Mesendoderm (in vitro differentiated cells): ENCODE results near the gene LTBP4.

ENCODE experiments used
- DNase-seq: peaks from one replicate; pipeline ENCODE4 v3.0.0; 2013
- H2AK5ac ChIP-seq: 2 replicates; pipeline ENCODE4 v1.6.1; 2013; ENCODE audit warnings: low read length, inconsistent platforms
- H2BK120ac ChIP-seq: 2 replicates; pipeline ENCODE4 v1.6.1; 2013; ENCODE audit warnings: low read depth, mild to moderate bottlenecking, low read length, moderate library complexity, mixed read lengths
- H2BK15ac ChIP-seq: replicated peaks from 2 replicates; pipeline ENCODE4 v1.6.1; 2013; ENCODE audit warnings: low read depth, mild to moderate bottlenecking, moderate library complexity
- H2BK5ac ChIP-seq: 2 replicates; pipeline ENCODE4 v1.6.1; 2013; ENCODE audit warnings: low read length, inconsistent platforms
- H3K18ac ChIP-seq: 2 replicates; pipeline ENCODE4 v1.6.1; 2013; ENCODE audit warnings: mild to moderate bottlenecking, low read length, mixed read lengths
- H3K23ac ChIP-seq: one replicate; pipeline ENCODE4 v1.6.1; 2013; ENCODE audit warnings: low read length
- H3K27ac ChIP-seq: 2 replicates; pipeline ENCODE4 v1.5.1; 2013; ENCODE audit warnings: low read depth, mild to moderate bottlenecking, inconsistent platforms, low read length, moderate library complexity
- H3K27me3 ChIP-seq: 2 replicates; pipeline ENCODE4 v1.6.1; 2013; ENCODE audit warnings: low read length, control low read depth, mild to moderate bottlenecking, inconsistent platforms; ENCODE audit not compliant: insufficient read depth, poor library complexity
- H3K36me3 ChIP-seq: 2 replicates; pipeline ENCODE4 v1.6.1; 2013; ENCODE audit warnings: low read length, inconsistent platforms; ENCODE audit not compliant: control insufficient read depth, insufficient read depth
- H3K4ac ChIP-seq: one replicate; pipeline ENCODE4 v1.6.1; 2013; ENCODE audit warnings: low read depth, mild to moderate bottlenecking, low read length, moderate library complexity
- H3K4me1 ChIP-seq: 2 replicates; pipeline ENCODE4 v1.6.1; 2013; ENCODE audit warnings: low read depth, low read length, inconsistent platforms; ENCODE audit not compliant: control insufficient read depth
- H3K4me2 ChIP-seq: 2 replicates; pipeline ENCODE4 v1.6.1; 2013; ENCODE audit warnings: low read length
- H3K4me3 ChIP-seq: 2 replicates; pipeline ENCODE4 v1.5.1; 2013; ENCODE audit warnings: mild to moderate bottlenecking, low read length
- H3K56ac ChIP-seq: one replicate; pipeline ENCODE4 v1.6.1; 2013; ENCODE audit warnings: low read length
- H3K79me1 ChIP-seq: 2 replicates; pipeline ENCODE4 v1.6.1; 2013; ENCODE audit warnings: low read length, inconsistent platforms
- H3K79me2 ChIP-seq: 2 replicates; pipeline ENCODE4 v1.6.1; 2013; ENCODE audit warnings: mild to moderate bottlenecking, low read length; ENCODE audit not compliant: control insufficient read depth, insufficient read depth
- H3K9ac ChIP-seq: 2 replicates; pipeline ENCODE4 v1.6.1; 2013; ENCODE audit warnings: low read length, inconsistent platforms
- H4K5ac ChIP-seq: one replicate; pipeline ENCODE4 v1.6.1; 2013; ENCODE audit warnings: low read length
- H4K8ac ChIP-seq: one replicate; pipeline ENCODE4 v1.6.1; 2013; ENCODE audit warnings: low read depth, mild to moderate bottlenecking, control low read depth, low read length, moderate library complexity
- WGBS: extraction: QIAGEN DNeasy Blood & Tissue Kit; methylation state at CpG from one replicate; pipeline ENCODE4 v1.1.7; 2013; ENCODE audit warnings: low lambda C conversion rate, missing lambda C conversion rate; ENCODE audit not compliant: insufficient coverage; ENCODE audit errors: extremely low coverage; 5-methylcytosine and 5-hydroxymethylcytosine counted together

LTBP4 gene

DNA sequence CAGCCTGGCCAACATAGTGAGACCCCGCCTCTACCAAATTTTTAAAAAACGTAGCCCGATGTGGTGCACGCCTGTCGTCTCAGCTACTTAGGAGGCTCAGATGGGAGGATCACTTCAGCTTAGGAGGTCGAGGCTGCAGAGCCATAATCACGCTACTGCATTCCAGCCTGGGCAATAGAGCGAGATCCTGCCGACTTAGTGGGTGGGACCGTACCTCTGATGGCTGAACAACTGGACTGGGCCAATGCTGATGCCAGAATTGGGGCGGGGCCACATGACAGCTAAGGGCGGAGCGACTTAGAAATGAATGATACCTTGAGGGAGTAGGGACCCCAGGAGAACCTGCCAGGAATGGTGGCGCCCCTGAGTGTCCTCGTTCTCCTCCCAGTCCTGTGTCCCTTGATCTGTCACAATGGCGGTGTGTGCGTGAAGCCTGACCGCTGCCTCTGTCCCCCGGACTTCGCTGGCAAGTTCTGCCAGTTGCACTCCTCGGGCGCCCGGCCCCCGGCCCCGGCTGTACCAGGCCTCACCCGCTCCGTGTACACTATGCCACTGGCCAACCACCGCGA is 3.6 kb downstream of the LTBP4 start:
- no peak overlapping the region for H3K4ac ChIP-seq
- no peaks in the 10 kb centered on the region for H3K79me2 ChIP-seq
- peaks cover 13% of the 10 kb centered on the region for H3K27me3 ChIP-seq
- H3K4me1 ChIP-seq = peaks cover 14% of the 10 kb centered on the region
- no peak overlapping the region for H2BK5ac ChIP-seq
- H3K36me3 ChIP-seq = no peaks in the 10 kb centered on the region
- no CpG with 5 or more reads among the region's 29 CpGs for WGBS
- no peak overlapping the region for H4K8ac ChIP-seq
- no peak for DNase-seq
- H2BK15ac ChIP-seq = no peak overlapping the region
- peak overlapping the region; percentile 73 for H3K56ac ChIP-seq
- H3K9ac ChIP-seq = peak overlapping the region; percentile 51
- H3K18ac ChIP-seq = no peak overlapping the region
- no peak overlapping the region for H4K5ac ChIP-seq
- peak overlapping the region; percentile 68 for H3K4me2 ChIP-seq
- H3K79me1 ChIP-seq = no peaks in the 10 kb centered on the region
- no peak overlapping the region for H3K4me3 ChIP-seq
- H3K23ac ChIP-seq = no peak overlapping the region
- no peak overlapping the region for H2BK120ac ChIP-seq
- H2AK5ac ChIP-seq = no peak overlapping the region
- H3K27ac ChIP-seq = no peak overlapping the region

DNA sequence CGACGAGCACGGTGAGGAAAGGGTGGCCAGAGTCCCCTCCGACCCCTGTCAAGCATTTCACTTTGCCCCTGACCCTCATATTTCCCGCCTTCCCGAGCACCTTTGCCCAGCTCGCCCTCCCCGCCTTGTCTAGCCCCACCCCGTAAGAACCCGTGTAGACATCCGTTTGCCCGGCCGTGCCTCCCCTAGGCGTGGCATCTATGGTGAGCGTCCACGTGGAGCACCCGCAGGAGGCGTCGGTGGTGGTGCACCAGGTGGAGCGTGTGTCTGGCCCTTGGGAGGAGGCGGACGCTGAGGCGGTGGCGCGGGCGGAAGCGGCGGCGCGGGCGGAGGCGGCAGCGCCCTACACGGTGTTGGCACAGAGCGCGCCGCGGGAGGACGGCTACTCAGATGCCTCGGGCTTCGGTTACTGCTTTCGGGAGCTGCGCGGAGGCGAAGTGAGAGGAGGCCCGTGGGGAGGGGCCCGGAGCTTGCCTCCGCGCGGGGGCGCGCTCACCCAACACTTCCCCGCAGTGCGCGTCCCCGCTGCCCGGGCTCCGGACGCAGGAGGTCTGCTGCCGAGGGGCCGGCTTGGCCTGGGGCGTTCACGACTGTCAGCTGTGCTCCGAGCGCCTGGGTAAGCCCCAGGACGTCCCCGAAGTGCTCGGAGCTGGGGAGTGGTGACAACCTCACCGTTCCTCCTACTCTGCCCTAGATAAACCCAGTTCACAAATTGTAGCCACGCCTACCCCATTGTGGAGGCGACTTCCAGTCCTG is 4.2 kb downstream of the LTBP4 start:
- Histone ChIP-seq H3K36me3 (no peaks in the 10 kb centered on the region), H3K79me1 (no peaks in the 10 kb centered on the region), H3K4me3 (no peak overlapping the region), H3K4me2 (peak overlapping the region; percentile 68), H3K79me2 (no peaks in the 10 kb centered on the region), H3K27ac (no peak overlapping the region), H3K4ac (no peak overlapping the region), H3K56ac (peak overlapping the region; percentile 79), H2AK5ac (no peak overlapping the region), H3K4me1 (peaks cover 12% of the 10 kb centered on the region), H4K8ac (no peak overlapping the region), H2BK5ac (no peak overlapping the region), H3K27me3 (peaks cover 11% of the 10 kb centered on the region), H3K9ac (peak overlapping the region; percentile 51), H4K5ac (no peak overlapping the region), H2BK120ac (no peak overlapping the region), H2BK15ac (no peak overlapping the region), H3K18ac (no peak overlapping the region), H3K23ac (no peak overlapping the region)
- peak; percentile 79 for DNase-seq
- WGBS = no CpG with 5 or more reads among the region's 71 CpGs

DNA sequence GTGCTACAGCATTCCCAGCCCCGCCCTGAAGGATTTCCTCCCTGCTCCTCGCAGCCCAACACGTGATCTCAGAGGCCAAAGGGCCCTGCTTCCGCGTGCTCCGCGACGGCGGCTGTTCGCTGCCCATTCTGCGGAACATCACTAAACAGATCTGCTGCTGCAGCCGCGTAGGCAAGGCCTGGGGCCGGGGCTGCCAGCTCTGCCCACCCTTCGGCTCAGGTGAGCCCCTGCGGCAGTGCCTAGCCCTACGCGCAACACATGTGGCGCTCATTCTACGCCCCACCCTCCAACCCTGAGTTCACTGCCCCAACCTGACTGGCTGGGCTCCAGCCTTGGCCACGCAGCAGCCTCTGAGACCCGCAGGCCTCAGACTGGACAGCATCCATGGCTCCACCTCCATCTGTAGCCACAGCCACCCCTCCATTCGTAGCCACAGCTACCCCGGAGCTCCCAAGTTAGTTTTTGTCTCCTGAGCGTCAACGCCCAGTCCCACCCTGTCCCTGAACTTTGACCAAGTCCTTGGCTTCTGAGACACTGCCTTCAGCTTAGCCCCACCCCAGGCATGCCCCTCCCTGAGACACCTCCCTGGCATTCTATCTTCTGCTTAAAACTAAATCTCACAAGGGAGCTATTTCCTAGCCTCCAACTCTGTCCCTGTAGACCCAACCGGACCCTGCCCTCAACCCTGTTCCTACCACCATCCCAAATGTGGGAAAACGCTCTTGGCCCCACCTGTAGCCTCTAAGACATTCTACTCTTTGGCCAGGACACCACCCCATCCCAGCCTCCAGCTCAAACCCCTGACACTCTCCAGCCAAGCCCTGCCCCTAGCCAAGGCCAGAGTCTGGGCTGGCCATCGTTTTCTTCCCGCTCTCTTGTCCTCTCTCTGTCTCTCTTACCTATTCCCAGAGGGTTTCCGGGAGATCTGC is 6.4 kb downstream of the LTBP4 start:
- no peak overlapping the region for H3K18ac ChIP-seq
- no peak overlapping the region for H4K8ac ChIP-seq
- no peak overlapping the region for H2BK120ac ChIP-seq
- no peak overlapping the region for H3K27ac ChIP-seq
- peaks cover 8% of the 10 kb centered on the region for H3K4me1 ChIP-seq
- H4K5ac ChIP-seq = no peak overlapping the region
- no peak overlapping the region for H3K23ac ChIP-seq
- H2AK5ac ChIP-seq = peak overlapping the region; percentile 45
- H3K9ac ChIP-seq = no peak overlapping the region
- no peak overlapping the region for H3K4me3 ChIP-seq
- peak overlapping the region; percentile 32 for H3K56ac ChIP-seq
- no peak overlapping the region for H2BK5ac ChIP-seq
- WGBS = no CpG with 5 or more reads among the region's 31 CpGs
- H3K36me3 ChIP-seq = no peaks in the 10 kb centered on the region
- H2BK15ac ChIP-seq = no peak overlapping the region
- H3K4me2 ChIP-seq = no peak overlapping the region
- H3K79me2 ChIP-seq = no peaks in the 10 kb centered on the region
- peak overlapping the region; percentile 11 for H3K4ac ChIP-seq
- H3K79me1 ChIP-seq = no peaks in the 10 kb centered on the region
- H3K27me3 ChIP-seq = no peaks in the 10 kb centered on the region
- DNase-seq = no peak

DNA sequence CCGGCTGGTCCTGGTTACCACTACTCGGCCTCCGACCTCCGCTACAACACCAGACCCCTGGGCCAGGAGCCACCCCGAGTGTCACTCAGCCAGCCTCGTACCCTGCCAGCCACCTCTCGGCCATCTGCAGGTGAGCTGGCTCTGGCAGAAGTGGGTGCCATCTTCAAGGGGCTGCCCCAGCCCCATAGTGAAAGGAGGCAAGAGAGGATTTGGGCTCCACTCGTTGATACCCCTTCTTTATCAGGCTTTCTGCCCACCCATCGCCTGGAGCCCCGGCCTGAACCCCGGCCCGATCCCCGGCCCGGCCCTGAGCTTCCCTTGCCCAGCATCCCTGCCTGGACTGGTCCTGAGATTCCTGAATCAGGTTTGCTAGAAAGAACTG is 7.1 kb downstream of the LTBP4 start:
- H3K4ac ChIP-seq = no peak overlapping the region
- no peak overlapping the region for H3K18ac ChIP-seq
- WGBS = no CpG with 5 or more reads among the region's 14 CpGs
- no peak overlapping the region for H2AK5ac ChIP-seq
- no peaks in the 10 kb centered on the region for H3K27me3 ChIP-seq
- no peak overlapping the region for H2BK15ac ChIP-seq
- H3K4me1 ChIP-seq = peaks cover 2% of the 10 kb centered on the region
- no peak overlapping the region for H3K4me3 ChIP-seq
- H3K36me3 ChIP-seq = no peaks in the 10 kb centered on the region
- H3K27ac ChIP-seq = no peak overlapping the region
- H3K56ac ChIP-seq = no peak overlapping the region
- no peaks in the 10 kb centered on the region for H3K79me2 ChIP-seq
- no peak overlapping the region for H3K4me2 ChIP-seq
- no peak overlapping the region for H4K8ac ChIP-seq
- H3K23ac ChIP-seq = no peak overlapping the region
- no peak overlapping the region for H3K9ac ChIP-seq
- no peak overlapping the region for H2BK5ac ChIP-seq
- DNase-seq = no peak
- H2BK120ac ChIP-seq = no peak overlapping the region
- no peak overlapping the region for H4K5ac ChIP-seq
- no peaks in the 10 kb centered on the region for H3K79me1 ChIP-seq

DNA sequence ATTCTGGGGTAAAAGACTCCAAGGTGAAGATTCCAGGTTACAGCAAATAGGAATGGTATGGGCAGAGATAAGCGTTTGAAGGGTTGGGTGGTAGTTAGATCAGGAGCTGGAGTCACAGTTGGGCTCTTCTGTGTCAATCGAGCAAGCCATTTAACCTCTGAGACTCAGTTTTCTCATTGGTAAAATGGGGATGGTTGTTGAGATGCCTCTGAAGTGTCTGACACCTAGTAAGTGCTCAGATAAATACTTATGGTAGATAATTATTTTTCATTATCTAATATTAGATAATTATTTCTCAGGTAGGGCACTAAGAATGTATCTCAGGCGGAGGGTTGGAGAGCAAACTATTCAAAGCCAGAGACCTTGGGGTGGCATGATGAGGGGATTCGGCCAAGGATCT is 7.8 kb downstream of the LTBP4 start:
- H2BK5ac ChIP-seq = no peak overlapping the region
- H2BK15ac ChIP-seq = no peak overlapping the region
- no peak overlapping the region for H3K4me2 ChIP-seq
- no peaks in the 10 kb centered on the region for H3K27me3 ChIP-seq
- H3K23ac ChIP-seq = no peak overlapping the region
- no peaks in the 10 kb centered on the region for H3K79me1 ChIP-seq
- H2BK120ac ChIP-seq = no peak overlapping the region
- H3K56ac ChIP-seq = no peak overlapping the region
- no peak overlapping the region for H3K9ac ChIP-seq
- no peak overlapping the region for H4K5ac ChIP-seq
- H2AK5ac ChIP-seq = no peak overlapping the region
- H4K8ac ChIP-seq = no peak overlapping the region
- no peak overlapping the region for H3K4me3 ChIP-seq
- no peak overlapping the region for H3K4ac ChIP-seq
- no peak overlapping the region for H3K18ac ChIP-seq
- no CpG with 5 or more reads among the region's 4 CpGs for WGBS
- peaks cover 2% of the 10 kb centered on the region for H3K4me1 ChIP-seq
- no peak overlapping the region for H3K27ac ChIP-seq
- no peak for DNase-seq
- no peaks in the 10 kb centered on the region for H3K36me3 ChIP-seq
- H3K79me2 ChIP-seq = no peaks in the 10 kb centered on the region
